Left forelimb (tissue), 1 donor: ENCODE measurements around the gene PEX11G.

ENCODE experiments used
- DNase-seq: peaks from one replicate; pipeline ENCODE4 v3.0.0-alpha.2; 2018; ENCODE audit warnings: low spot score

Gene PEX11G

DNA sequence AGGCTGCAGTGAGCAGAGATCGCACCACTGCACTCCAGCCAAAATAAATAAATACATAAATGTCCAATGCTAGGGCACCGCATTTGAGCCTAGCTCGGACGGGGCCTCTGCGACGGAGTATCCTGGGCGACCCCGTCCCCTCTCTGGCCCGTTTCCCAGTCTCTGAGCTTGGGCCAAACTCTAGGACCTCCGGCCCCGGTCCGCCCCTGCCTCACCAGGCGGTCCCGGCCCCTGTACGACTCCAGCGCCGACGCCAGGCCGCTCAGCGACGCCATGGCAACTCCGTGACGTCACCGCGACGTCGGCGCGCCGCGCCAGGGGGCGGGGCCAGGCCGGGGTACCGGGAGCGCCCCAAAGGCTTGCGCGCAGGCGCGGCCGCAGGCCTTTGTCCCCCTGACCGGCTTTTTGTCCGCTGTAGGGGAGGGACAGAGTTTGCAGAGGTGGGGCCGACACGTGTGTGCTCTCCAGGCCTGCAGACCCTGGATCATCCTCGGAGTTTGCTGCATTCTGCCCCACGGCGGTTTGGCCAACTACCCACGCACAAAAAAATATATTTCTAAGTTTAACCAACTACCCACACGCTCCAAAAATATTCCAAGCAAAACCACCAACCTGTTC lies at the start of gene PEX11G:
Gene PEX11G, minus strand, starts transcription at position 300 of the 618 bp plus-strand sequence. Its CDS starts 25 bp downstream, at position 275.
- peak; percentile 96 for DNase-seq

DNA sequence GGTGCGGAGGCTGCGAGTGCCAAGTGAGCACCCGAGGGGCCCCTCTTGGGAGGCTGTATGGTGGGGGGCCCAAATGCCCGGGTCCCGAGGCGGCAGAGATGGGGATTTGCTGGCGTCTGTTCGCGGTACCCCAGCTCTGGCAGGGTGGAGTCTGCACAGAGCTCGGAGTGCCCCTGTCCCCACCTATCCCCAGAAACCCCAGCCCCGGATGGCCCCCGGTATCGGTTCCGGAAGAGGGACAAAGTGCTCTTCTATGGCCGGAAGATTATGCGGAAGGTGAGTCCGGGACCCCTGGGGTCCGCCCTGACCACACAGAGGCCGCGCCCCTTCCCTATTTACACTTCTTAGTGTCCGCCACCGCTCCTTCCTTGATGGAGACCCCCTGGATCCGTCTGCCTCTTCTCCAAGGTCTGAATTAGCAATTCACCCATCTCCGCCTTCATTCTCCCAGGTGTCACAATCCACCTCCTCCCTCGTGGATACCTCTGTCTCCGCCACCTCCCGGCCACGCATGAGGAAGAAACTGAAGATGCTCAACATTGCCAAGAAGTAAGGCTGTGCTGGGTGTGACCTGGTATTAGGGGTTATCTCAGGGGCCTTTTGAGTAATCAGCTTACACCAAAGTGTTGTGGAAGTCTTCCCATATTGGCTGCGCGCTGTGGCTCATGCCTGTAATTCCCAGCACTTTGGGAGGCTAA lies 47.3 kb upstream of the PEX11G start:
- DNase-seq, result no peak

DNA sequence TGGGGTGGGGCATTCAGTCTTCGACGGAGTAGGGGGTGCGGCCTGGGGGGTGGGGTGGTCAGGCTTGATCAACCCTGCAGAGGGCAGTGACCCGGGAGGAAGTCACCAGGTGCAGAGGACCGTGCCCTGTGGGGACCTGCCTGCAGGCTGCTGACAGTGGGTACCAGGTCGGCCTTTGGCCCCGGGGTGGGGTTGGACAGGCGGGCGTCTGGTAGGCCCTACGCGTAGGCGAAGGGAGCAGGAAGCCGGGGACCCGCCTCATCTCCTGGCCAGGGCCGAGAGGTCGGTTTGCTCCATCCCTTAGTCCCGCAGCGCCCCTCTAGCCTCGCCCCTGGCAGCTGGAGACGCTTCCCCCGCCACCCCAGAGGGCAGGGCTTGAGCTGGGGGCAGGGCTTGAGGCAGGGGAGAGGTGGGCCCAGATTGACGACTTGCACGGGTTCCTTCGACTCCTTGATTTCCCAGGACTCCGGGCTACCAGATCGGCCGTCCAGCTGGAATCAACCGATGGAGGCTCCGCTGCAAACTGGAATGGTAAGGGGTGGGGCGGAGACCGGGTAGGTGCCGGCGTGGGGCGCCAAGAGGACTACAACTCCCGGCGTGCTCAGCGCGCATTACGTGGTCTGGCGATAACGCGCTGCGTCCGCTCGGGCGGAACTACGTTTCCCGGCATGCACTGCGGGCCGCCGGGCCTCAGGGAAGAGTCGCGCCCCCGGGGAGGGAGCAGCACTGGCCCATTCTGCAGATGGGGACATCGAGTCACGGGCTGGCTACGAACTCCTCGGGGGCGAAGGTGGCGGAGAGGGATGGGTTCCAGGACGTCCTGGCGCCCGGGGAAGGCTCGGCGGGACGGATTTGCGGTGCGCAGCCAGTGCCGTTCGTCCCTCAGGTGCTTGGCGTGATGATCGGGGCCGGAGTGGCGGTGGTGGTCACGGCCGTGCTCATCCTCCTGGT lies 46.5 kb upstream of the PEX11G start, which contains the start of gene PNPLA6:
Gene PNPLA6, plus strand, starts transcription at position 671 of the 951 bp plus-strand sequence. Its CDS starts 72 bp downstream, at position 743.
- DNase-seq, result peak; percentile 97

DNA sequence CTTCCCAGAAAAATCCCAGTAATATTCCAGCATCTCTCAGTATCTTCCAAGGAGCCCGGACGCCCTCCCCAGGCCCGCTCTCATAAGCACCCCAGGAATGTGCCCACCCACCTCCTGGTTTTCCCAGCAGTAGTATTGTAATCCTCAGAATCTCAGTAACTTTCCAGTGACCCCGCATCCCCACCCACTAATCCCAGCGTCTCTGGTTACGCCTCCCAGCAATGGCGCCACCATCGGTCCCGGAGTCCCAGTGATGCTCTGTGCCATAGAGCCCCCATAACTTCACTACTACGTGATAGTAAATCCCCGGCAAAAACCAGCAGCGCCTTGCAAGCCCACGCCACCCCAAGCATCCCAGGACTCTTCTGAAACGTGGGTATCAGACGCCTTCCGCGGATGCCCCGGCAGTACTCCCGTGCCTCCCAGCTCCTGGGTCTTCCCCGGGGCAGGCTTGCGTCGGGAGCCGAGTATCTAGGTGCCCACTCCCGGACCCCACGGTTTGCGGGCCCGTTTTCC lies 45.8 kb upstream of the PEX11G start:
- DNase-seq, result peak; percentile 80

DNA sequence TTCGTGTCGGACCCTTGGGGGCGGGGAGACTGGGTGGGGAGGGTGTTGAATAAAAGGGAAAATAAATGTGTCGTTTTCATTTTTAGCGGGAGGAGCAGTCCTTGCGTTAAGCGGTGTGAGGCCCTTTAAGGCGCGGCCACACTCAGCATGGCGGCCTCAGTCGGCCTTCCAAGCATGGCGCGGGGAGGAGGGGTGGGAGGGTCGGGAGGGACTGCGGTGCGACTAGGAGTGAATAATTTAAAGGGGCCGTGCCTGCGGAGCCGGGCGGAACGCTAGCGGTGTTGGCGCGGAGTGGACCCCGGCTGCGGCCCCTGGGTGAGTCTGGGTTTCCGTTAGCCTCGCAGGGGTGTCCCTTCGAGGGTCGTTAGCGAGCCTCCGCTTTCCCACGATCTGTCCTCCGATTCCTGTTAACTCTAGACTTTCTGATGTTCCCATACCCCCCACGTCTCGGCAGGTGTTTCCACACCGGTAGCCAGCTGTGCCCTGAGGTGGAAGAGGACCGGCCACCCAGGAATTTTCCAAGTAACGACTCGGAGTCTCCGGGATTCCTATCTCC lies 45.2 kb upstream of the PEX11G start:
- peak; percentile 91 for DNase-seq

DNA sequence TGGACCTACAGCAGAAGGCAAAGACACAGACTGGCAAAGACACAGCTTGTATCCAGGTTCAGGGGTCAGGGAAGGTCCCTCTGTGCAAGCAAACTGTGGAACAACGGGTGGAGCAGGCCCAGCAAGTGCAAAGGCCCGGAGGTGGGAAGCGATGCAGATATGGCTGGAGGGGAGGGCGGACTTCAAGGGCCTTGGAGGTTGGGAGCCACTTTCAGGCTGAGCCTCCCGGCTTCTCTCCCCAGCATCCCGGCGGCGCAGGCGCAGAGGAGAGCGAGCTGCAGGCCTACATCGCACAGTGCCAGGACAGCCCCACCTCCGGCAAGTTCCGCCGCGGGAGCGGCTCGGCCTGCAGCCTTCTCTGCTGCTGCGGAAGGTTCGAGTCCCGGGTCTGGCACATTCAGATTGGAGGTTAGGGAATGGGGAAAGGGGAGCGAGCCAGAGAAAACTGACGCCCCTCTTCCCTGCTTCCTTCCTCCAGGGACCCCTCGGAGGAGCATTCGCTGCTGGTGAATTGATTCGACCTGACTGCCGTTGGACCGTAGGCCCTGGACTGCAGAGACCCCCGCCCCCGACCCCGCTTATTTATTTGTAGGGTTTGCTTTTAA lies 44.5 kb upstream of the PEX11G start:
- DNase-seq, result peak; percentile 77

DNA sequence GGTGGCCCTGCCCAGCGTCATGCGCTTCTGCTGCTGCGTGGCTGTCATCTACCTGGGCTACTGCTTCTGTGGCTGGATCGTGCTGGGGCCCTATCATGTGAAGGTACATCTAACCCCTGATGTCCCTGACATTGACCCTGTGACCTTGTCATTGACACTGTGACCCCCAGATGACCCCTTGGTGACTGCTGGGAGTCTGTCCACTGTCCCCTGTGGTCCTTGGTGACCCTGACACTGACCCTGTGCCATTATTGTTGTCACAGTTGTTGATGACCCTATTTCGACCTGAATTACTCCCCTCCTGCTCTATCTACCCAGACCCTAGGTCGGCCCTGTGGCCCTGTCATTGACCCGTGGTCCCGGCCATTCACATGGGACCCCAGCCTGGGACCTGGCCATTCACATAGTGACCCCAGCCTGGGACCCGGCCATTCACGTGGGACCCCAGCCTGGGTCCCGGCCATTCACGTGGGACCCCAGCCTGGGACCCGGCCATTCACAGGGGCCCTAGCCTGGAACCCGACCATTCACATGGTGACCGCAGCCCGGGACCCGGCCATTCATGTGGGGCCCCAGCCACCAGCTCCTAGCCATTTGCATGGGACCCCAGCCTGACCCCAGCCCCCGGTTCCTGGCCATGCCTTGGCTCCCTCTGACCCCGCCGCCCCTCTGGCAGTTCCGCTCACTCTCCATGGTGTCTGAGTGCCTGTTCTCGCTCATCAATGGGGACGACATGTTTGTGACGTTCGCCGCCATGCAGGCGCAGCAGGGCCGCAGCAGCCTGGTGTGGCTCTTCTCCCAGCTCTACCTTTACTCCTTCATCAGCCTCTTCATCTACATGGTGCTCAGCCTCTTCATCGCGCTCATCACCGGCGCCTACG lies 41.0 kb upstream of the PEX11G start:
- DNase-seq, result no peak

DNA sequence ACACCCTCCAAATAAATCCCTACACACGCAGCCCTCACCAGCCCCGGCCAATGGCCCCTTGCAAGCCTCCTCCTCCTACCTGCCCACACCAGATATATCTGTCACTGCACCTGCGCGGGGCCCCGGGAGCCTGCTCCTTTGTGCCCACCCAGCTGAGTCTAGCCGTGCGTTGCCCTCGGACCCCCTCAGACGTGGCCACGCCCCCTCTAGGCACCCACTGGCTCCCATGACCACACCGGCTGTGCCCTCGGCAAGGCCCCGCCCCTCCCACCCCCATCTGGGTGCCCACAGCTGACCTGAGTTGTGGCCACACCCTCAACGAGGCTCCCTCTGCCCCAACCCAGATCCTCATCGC lies 40.4 kb upstream of the PEX11G start:
- DNase-seq, result no peak

DNA sequence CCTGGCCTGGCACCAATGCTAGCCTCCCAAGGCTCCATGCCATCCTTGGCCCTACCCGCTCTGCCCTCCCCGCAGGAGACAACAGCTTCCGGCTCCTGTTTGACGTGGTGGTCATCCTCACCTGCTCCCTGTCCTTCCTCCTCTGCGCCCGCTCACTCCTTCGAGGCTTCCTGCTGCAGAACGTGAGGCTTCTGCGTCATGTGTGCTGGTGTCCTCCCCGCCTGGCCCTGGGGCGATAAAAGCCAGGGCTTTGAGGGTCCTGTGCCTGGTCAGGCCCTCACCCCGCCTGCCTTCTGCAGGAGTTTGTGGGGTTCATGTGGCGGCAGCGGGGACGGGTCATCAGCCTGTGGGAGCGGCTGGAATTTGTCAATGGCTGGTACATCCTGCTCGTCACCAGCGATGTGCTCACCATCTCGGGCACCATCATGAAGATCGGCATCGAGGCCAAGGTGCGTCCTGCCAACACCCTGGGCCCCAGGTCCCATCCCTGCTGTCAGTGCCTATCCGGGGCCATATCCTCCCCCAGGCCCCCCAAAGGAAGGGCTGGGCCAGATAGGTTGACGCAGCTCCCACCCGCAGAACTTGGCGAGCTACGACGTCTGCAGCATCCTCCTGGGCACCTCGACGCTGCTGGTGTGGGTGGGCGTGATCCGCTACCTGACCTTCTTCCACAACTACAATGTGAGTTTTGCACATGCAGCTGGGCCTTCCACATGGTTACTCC lies 39.8 kb upstream of the PEX11G start:
- no peak for DNase-seq

DNA sequence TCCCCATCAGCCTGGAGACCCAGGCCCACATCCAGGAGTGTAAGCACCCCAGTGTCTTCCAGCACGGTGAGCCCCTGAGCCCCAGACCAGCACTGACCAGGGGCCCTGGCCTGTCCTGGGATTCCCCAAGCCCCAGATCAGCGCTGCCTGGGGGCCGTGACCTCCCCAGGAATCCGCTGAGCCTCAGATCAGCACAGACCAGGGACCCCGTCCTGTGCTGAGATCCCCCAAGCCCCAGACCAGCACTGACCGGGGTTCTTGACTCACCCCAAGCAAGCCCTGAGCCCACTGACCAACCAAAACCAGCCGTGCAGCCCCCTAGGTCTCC lies 39.3 kb upstream of the PEX11G start:
- DNase-seq, result no peak

DNA sequence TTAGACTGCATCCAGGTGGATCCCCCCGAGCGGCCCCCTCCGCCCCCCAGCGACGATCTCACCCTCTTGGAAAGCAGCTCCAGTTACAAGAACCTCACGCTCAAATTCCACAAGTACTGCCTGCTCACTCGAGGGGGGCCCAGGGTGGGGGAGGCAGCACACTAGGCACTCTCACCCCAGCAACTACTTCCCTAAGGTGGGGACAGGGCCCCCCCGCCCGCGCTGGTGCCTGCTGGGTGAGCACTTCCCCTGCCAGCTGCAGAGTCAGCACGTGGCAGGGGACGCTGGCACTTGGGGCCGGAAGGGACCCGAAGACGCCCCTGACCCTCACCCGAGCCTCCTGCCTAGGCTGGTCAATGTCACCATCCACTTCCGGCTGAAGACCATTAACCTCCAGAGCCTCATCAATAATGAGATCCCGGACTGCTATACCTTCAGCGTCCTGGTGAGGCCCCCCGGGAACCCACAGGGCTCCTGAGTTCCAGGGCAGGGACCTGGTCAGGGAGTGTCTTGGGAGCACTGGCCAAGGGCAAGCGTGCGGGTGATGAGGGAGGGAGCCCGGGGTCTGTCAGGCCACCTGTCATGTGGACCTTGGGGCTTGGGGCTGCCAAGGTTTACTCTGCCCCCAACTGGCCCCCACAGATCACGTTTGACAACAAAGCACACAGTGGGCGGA lies 38.8 kb upstream of the PEX11G start:
- DNase-seq, result no peak

DNA sequence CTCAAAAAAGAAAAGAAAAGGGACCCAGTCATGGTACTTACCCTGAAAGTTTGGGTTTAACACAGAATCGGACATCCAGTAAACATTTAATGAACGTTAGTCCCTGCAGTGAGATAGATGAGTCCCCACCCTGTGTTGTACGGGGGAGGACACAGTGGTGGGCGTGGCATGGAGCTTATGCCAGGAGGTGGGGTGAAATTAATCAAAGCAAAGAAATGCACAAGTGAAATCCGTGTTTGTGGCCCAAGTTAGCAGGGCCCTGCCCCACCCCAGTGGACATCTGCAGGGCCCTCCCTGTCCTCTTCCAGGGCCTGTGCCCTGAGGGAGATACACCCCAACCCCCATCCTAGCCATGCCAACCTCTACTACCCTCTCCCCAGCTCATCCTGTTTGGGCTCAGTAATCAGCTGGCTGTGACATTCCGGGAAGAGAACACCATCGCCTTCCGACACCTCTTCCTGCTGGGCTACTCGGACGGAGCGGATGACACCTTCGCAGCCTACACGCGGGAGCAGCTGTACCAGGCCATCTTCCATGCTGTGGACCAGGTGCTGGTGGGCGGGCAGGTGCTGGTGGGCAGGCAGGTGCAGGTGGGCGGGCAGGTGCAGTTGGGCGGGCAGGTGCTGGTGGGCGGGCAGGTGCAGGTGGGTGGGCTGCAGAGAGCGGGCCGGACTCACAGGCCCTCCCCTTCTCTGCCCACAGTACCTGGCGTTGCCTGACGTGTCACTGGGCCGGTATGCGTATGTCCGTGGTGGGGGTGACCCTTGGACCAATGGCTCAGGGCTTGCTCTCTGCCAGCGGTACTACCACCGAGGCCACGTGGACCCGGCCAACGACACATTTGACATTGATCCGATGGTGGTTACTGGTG lies 37.5 kb upstream of the PEX11G start:
- no peak for DNase-seq

DNA sequence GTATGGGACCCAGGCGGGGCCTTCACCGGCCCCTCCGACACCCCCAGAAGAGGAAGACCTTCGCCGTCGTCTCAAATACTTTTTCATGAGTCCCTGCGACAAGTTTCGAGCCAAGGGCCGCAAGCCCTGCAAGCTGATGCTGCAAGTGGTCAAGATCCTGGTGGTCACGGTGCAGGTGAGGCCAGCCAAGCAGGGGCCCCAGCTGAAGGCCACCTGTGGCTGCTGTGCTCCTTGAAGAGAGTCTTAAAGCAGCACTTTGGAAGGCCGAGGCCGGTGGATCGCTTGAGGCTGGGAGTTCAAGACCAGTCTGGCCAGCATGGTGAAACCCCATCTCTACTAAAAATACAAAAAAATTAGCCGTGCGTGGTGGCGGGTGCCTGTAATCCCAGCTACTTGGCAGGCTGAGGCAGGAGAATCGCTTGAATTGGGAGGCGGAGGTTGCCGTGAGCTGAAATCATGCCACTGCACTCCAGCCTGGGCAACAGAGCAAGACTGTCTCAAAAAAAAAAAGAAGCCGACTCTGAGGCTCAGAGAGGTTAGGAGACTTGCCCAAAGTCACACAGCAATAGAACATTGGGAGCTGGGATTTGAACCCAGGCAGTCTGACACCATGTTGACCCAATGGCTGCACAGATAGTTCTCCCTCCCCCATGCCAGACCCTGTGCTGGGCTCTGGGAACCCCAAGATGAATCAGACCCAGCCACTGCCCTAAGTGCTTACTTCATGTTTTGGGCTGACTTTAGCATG lies 36.3 kb upstream of the PEX11G start:
- DNase-seq, result no peak

DNA sequence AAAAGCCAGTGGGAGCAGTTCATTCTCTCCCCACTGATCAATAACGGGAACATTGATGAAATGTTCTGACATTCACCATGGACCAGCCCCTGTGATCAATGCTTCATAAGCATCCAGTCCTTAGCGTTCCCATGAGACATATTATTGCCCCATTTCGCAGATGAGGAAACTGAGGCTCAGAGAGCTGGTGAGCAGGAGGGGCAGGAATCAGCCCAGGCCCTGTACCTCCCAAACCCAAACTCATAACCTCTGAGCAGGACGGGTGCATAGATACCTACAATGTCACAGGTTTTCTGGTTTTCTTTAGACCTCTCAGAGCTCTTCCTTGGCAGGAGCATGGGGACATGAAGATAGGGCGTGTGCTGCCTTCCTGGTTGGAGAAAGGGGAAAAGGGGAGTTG lies 35.7 kb upstream of the PEX11G start:
- DNase-seq, result no peak

DNA sequence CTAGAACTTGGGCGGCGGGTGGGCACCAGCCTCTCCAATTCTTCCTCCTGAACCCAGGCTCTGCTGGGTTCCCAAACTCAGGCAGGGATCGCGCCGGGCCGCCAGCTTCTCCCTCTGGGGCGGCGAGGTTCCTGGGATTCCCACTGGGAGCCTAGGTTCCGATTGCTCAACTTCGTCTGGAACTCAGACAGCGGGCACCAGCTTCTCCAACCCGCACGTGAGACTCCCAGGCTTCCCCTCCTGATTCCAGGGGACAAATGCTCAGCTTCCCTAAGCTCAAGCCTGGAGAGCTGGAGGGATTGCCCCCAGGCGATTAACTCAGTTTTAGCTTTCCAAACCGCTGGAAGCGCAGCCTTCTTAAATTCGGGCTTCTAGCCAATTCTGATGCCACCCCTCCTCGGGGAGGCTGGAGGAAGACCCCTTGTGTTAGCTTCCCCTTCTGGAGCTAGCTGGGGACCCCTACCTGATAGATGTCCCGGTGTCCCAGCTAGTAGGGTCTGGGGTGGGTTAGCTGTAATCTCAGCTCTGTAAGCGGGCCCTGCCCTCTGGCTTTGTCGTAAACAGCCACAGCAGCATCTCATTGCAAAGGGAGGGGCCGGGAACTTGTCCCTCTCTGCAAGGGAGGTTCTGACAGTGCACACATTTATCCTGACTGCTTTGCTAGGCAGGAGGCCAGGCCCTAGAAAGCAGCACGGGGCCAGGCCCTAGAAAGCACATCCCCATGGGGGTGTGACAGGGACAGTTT lies 34.3 kb upstream of the PEX11G start:
- no peak for DNase-seq

DNA sequence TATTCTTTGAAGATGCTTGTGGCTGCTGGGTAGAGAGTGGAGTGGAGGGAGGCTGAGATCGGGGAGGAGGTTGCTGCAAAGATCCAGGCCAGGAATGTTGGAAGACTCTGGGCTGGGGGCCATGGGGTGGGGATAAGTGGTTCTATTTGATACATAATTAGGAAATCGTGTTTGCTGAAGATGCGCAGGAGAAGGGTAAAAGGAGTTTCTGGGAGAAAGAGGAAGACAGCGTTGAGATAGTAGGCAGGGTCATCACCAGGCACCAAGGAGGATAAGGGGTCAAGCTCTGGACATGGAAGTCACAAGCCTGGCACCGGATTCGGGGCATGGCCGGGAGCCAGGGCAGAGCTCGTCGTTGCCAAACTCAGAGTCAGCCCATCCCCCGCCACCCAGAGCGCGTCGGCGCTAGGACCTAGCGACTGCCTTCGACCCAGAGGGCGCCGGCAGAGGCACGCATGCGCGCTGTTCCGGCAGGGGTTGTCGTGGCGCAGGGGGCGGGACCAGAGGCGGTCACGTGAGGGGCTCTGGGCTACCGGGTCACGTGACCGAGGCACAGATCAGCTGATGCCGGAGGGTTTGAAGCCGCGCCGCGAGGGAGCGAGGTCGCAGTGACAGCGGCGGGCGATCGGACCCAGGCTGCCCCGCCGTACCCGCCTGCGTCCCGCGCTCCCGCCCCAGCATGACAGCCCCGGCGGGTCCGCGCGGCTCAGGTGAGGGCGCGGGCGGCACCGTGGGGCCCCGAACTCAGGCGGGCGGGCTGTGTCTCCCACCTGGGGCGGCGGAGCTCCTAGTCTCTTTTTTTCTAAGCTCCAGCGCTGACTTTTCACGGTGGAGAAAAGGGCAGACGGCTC lies 33.5 kb upstream of the PEX11G start, which contains the start of gene MCOLN1:
Gene MCOLN1, plus strand, starts transcription at position 553 of the 851 bp plus-strand sequence. Its CDS starts 127 bp downstream, at position 680.
- DNase-seq, result peak; percentile 99
